Measurements from ENCODE around the gene ATP5IF1. TPM values are rescaled to one million over a fixed set of nuclear protein-coding genes. Genes with fewer than 3 reads are reported as not detected.

Gene ATP5IF1
- total RNA-seq, 1 donor from 2014 or later, result 128 TPM

GRCh38 chr1:28260803-28261174, 24.9 kb downstream of the ATP5IF1 start:
- ATAC-seq (no peak), DNase-seq (ENCODE audit: low spot score) (no peak)

GRCh38 chr1:28264897-28265296, 29.0 kb downstream of the ATP5IF1 start:
- ATAC-seq (no peak), DNase-seq (ENCODE audit: low spot score) (no peak)

- no peak for DNase-seq (ENCODE audit: low spot score)
- ATAC-seq, result no peak
Observed at GRCh38 chr1:28265577-28265976, 29.7 kb downstream of the ATP5IF1 start.

GRCh38 chr1:28266920-28267322, 31.0 kb downstream of the ATP5IF1 start:
- DNase-seq (ENCODE audit: low spot score) (no peak), ATAC-seq (peak; percentile 33)

GRCh38 chr1:28267633-28268032, 31.7 kb downstream of the ATP5IF1 start:
- ATAC-seq, result no peak
- DNase-seq (ENCODE audit: low spot score), result no peak

GRCh38 chr1:28269529-28269928, 33.6 kb downstream of the ATP5IF1 start:
- ATAC-seq (peak; percentile 72), DNase-seq (ENCODE audit: low spot score) (no peak)

- DNase-seq (ENCODE audit: low spot score) (no peak), ATAC-seq (no peak)
Observed at GRCh38 chr1:28272215-28272852, 36.4 kb downstream of the ATP5IF1 start.

GRCh38 chr1:28273216-28273860, 37.4 kb downstream of the ATP5IF1 start:
- no peak for DNase-seq (ENCODE audit: low spot score)
- ATAC-seq, result no peak

GRCh38 chr1:28278763-28279162, 42.8 kb downstream of the ATP5IF1 start:
- ATAC-seq, result no peak
- DNase-seq (ENCODE audit: low spot score), result no peak

GRCh38 chr1:28279721-28280120, 43.8 kb downstream of the ATP5IF1 start:
- no peak for ATAC-seq

GRCh38 chr1:28280501-28280900, 44.6 kb downstream of the ATP5IF1 start:
- peak; percentile 6 for ATAC-seq
- peak; percentile 59 for DNase-seq (ENCODE audit: low spot score)

More at GRCh38 chr1:28279721-28280120, 43.8 kb downstream of the ATP5IF1 start:
- no peak for DNase-seq (ENCODE audit: low spot score)

- ATAC-seq (peak; percentile 1), DNase-seq (ENCODE audit: low spot score) (no peak)
Observed at GRCh38 chr1:28280977-28281381, 45.1 kb downstream of the ATP5IF1 start.

- peak; percentile 78 for DNase-seq (ENCODE audit: low spot score)
- ATAC-seq, result peak; percentile 57
Observed at GRCh38 chr1:28281608-28282425, 45.9 kb downstream of the ATP5IF1 start.

- DNase-seq (ENCODE audit: low spot score) (peak; percentile 94), ATAC-seq (peak; percentile 74)
Observed at GRCh38 chr1:28282426-28283407, 46.8 kb downstream of the ATP5IF1 start.

- ATAC-seq (no peak), DNase-seq (ENCODE audit: low spot score) (no peak)
Observed at GRCh38 chr1:28286111-28286510, 50.2 kb downstream of the ATP5IF1 start.

Other genes starting within 250 kb of the ATP5IF1 start
- gene EYA3, start 147.5 kb upstream of the ATP5IF1 start, total RNA-seq, result 6.9 TPM
- 0.70 TPM for gene PTAFR, start 59.4 kb upstream of the ATP5IF1 start, total RNA-seq
- 23.6 TPM for gene DNAJC8, start 3.1 kb upstream of the ATP5IF1 start, total RNA-seq
- gene SESN2, start 23.4 kb downstream of the ATP5IF1 start, total RNA-seq, result 15.2 TPM
- 16.3 TPM for gene MED18, start 92.9 kb downstream of the ATP5IF1 start, total RNA-seq
- 23.5 TPM for gene PHACTR4, start 133.6 kb downstream of the ATP5IF1 start, total RNA-seq